Activated gamma-delta T cell treated with anti-CD3 and anti-CD28 coated beads, Interleukin-2, amount 50 U/mL, for 16 hours (primary cell): ENCODE results near the gene SARDH.

Experiments
- DNase-seq: peaks from one replicate; pipeline ENCODE4 v3.0.0-alpha.2; 2020; ENCODE audit warnings: low read depth

The SARDH gene

DNA sequence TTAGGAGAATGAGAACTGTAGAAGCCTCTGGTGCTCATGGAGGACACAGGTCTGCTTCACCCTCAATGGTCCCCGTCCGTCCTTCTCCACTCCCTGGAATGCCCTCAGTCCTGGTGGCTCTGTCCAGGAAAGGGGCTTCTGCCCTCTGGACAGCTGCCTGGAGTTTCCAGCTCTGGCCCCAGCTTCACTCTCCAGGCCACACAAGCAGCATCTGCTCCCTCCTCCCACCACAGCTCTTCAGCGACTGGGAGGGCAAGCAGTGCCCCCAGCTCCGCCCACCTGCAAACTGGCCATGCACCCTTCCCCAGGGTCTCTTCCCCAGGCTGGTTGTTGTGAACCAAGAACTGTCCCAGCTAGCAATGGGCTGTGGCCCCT lies 4.7 kb downstream of the SARDH start:
- no peak for DNase-seq

- no peak for DNase-seq
Measured at GRCh38 chr9:133732639-133733408, 5.3 kb downstream of the SARDH start.

- DNase-seq, result no peak
Measured at GRCh38 chr9:133731876-133732638, 6.1 kb downstream of the SARDH start.

DNA sequence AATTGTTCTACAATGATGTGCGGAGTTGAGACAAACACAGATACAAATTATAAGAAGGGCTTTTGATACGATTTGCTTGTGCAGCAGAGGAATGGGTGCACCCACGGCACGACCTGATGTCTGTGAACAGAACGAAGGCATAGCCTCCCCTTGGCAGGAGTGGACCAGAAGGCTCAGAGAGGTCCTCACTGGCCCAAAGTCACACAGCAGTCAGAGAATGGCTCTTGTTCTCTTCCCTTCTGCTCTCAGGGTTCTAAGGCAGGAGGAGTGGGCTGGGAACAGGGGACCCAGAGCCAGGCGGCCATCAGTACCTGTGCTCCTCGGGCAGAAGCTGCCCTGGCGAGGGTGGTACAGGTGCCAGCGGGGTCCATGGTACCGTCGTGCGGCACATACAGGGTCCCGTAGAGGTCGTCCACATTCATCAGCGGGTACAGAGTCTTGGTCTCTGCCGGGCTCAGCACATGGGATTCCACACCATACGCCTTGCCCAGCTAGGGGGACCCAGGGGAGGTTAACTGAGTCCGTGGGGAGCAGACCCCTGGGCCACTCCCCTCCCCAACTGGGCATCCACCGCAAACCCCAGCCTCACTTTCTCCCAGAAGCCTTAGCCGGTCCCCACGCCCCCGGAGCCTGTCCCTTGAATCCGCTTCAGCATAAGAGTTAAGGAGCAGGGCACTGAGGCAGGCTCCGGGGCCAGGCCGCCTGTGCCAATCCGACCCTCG lies 7.0 kb downstream of the SARDH start:
- DNase-seq, result no peak

DNA sequence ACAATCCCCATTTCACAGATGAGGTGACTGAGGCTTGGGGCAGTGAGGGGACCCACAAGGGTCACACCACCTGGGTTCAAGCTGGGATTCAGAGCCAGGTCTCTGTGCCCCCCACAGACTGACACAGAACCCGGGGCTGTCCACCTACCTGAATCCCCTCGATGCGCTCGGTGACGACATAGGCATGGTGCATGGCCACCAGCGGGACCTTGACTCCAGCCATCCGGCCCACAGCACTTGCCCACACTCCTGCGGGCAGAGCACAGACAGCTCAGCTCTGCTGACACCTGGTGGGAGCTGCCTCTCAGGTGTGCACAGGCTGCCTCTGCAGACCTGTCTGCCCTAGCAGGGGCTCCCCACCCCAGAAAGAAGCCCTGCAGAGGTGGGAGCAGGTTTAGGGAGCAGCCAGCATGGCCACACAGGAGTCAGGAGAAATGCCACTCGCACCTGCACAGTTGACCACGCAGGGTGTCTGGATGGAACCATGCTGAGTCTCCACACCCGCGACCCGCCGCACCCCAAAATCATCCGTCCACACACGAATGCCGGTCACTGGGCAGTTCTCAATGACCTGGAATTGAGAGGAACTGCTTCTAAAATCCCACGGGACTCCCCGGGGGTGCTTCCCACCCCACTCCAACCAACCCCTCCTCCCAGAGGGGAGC lies 8.4 kb downstream of the SARDH start:
- no peak for DNase-seq

DNA sequence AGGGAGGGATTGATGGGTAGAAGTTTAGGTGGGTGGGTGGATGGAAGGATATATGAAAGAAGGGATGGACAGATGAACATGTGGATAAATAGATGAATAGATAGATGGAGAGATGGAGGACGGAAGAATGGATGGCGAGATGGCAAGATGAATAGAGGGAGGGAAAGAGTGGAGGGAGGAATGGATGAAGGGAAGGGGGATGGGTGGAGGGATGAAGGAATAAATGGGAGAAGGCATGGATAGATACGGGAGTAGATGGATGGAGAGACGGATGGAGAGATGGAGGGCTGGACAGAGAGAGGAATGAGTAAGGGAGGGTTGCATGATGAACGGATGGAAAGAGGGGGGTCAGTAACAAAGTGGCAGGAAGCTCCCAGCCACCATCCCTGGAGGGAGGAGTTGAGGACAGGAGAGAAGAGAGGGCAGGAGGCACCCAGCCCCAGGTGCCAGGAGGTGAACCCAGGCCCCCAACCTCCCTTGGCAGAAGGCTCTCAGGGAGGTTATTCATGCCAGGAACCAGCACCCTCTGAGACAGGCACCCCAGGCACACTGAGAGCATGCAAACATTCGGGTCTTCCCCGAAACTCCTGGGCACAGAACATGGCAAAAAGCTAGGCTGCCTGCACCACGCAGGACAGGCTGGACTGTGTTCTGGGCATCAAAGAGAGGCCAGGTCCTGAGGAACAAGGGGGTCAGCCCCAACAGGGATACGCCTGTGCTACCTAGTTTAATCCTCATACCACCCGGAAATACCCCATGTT lies 9.1 kb downstream of the SARDH start:
- no peak for DNase-seq

GRCh38 chr9:133727876-133728441 lies 10.2 kb downstream of the SARDH start:
- DNase-seq, result no peak

- DNase-seq, result no peak
Measured at GRCh38 chr9:133727277-133727875, 10.8 kb downstream of the SARDH start.

DNA sequence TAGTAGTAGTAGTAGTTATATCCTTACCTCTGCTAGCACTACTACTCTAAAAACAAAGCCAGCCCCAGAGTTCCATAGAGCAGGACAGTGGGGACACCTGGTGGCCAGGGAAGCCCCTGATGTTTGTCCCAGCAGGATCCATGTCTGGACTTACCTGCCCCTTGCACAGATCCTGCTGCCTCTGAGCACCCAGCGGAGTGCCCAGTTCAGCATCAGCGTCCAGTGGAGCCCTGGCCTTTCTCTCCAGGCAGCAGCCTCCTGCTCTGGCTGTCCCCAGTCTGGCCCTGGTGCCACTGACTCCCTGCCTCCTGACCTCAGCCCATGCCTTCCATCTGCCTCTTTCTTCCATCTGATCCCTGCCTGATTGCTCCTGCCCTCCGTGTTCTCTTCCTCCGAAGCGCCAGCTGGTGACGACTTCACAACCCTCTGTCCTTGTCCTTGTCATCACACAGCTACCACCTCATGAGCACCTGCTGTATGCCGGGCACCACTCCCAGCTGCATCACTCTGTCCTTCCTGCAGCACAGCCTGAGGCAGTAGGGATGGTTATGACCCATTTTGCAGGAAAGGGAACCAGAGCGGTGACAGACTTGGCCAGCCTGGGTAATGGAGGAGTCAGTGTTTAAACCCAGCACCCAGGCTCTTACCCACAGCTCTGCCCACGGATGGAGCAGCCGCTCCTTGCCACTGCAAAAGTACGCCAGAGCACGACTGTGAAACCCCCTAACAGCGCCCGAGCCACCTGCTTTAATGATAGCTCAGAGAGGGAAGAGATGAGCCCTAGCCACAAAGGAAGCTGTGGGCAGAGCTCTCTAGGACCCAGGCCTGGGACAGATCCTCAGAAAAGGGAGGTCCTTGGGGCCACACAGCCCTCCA lies 11.5 kb downstream of the SARDH start:
- peak; percentile 39 for DNase-seq

DNA sequence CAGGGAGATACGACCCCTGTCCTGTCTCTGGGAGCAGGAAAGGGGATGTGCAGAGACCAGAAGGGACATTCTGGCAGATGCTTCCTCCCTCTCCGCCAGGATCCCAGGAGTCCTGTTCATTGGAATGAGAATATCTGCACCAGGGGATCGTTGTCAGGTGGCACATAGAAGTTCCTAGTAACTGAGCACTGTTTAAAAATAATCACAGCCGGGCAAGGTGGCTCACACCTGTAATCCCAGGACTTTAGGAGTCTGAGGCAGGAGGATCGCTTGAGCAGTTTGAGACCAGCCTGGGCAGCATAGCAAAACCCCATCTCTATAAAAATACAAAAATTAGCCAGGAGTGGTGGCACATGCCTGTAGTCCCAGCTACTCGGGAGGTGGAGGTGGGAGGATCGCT lies 12.3 kb downstream of the SARDH start:
- no peak for DNase-seq

DNA sequence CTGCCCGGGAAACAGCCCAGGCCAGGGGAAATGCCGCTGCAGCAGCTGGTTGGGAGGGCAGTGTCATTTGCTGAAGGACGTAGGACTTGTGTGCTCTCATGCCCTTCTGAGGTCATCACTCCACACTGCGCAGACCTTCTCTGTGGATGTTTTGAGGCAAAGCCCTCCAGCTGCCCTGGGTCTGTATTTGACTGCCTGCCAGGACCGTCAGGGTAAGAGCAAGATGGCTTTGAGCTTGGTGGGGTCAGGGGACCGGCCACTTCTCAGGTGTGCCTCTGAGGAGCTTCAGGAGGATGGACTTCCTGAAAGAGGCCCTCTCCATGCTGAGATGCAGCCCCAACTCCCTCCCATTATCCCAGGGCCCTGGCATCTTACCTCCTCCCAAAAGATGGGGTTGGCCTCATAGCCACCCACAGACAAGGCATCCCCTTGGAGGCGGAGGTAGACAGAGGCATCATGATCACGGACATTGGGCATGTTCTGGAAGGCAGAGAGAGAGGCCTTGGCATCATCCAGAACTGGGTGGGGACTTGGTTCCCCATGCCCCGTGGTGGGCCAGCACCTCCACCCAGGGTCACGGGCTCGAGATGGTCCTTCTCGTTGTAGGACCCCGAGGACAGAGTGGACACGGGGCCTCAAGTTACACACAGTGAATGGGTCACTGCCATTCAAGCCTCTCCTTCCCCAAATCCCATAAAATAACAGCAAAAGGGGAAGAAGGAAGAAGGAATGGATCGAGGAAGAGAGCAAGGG lies 19.4 kb downstream of the SARDH start:
- no peak for DNase-seq

DNA sequence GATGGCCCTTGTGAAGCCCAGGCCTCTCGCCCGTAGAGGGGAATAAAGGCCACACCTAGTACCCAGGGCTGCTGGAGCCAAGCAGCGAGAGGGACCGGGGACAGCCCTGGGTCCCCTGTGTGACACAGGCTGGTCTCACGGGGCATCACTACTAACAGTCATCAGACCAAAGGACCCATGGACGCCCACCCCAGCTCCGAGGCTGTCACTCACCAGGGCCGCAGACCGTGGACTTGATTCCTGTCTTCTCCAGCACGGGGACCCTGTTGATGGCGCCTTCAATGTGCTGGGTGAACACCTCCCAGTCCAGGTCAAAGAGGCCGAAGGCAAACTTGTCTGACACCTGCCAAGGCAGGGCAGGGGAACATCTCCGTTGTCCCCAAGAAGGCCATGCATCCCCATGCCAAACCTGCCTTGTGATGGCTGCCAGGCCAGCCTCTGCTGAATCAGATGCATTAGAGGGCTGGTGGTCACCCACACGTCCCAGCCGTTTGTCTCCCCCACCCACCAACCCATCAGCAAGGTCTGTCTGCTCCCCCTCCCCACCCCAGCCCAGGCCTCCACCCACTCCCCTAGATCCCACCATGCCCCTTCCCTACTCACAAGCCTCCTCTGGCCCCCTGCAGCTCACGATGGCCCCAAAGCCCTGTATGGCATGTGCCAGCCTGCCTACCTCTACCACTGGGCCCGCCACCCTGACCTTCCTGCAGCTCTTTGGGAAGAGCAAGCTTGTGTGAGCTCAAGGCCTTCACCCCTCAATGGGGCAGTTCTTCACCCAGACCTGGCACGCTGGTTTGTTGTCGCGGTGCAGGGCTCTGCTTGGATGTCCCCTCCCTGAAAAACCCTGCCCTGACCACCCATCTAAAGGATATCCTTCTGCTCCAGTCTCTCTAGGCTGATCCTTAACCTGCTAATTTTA lies 20.8 kb downstream of the SARDH start:
- DNase-seq, result no peak

GRCh38 chr9:133716564-133717112 lies 21.5 kb downstream of the SARDH start:
- DNase-seq, result no peak

DNA sequence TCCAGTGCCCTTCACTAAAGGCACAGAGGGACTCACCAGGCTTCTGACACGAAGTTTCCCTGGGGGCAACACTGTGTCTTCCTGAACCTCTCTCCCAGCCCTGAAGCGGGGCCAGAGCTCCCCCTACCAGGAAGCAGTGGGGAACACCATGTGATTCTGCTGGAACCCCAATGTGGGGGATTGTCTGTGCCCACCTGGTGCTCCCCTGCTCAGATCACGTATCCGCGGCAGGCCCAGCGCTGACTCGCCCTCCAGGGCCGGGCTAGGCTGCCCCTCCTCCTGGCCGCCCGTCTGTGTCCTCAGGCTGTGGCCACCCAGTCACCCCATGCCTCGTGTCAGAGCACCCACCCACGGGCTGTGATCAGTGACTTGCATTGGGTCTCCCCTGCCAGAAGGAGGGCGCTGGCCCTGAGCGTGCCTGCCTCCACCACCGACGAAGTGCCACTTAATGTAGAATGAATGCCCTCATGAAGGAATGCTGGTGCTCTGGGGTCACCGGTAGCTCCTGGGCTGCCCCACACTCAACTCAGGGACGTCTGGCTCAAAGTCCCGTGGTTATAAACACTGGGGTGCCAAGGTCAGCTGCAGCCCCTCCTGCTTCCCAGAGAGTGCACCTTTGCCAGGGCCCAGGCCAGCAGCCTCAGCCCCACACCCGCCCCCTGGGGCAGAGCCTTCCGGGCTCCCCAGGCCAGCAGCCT lies 22.1 kb downstream of the SARDH start:
- DNase-seq, result no peak

DNA sequence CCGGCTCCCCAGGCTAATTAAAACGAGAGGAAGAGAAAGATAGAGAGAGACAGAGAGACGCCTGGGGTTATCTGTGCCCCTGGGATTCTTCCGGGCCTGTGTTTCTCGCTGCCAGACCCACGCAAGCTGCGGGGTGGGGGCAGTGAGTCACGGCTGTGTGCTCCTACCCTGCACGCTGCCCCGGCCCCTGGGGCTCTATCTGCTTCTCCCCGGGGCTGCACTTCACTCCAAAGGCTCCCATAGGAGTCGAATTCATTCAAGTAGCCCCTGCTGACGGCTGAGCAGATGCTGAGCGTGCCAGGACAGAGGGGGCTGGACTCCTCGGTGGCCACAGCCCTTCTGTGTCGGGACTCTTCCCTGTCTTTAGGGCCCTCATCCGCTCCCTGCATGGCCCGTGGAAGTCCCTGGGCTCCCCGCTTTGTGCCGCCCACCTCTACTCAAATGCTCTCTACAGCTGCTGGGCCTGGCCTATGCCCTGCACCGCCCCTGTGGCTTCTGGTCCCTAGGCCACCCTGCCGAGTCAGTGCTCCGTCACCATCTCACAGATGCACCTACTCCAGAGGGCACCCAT lies 22.8 kb downstream of the SARDH start:
- DNase-seq, result no peak

DNA sequence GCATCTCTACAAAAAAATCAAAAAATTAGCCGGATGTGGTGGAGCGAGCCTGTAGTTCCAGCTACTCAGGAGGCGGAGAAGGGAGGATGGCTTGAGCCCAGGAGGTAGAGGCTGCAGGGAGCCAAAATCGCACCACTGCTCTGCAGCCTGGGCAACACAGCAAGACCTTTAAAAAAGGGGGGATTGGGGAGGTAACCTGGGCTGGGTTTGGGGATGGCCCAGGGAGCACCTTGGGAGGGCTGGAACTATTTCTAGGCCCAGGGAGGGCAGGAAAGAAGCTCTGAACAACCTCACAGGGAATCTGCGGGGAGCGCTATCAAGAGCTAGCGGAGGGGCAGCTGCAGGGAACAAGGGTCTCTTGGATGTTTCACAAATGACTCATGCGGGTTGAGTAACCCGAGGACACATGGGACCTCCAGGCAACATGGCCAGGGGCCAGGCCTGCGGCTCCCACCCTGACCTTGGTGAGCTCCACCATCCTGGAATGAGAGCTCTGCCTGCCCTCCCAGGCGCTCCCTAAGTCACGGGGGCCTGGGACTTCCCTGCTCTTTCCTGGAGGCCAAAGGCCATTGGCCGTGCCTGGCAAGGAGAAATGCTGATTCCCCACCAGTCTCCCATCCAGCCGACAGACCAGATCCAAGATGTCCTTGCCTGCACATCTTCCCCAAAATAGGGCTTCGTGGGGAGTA lies 23.4 kb downstream of the SARDH start:
- DNase-seq, result no peak
